GM19351 (cell line): ENCODE results near the gene SIK3.
"Not testable (repeated sequence)": the region's sequence is repeated elsewhere in the genome, so short reads cannot be mapped to it uniquely, and the experiment has no call there.

Source experiments
- ATAC-seq: cut with Tn5 transposase; IDR thresholded peaks from one replicate; pipeline ENCODE4 v1.9.1; 2021; ENCODE audit warnings: mild to moderate bottlenecking, moderate library complexity; ENCODE audit not compliant: unreplicated experiment

The SIK3 gene

GRCh38 chr11:117098269-117099232, at the start of gene SIK3:
TSS of gene SIK3 (minus strand) at chr11:117098428. CDS start at chr11:117098415, 13 bp downstream.
- peak; percentile 74 for ATAC-seq

- no peak for ATAC-seq
Measured at GRCh38 chr11:117146521-117146920, 48.3 kb upstream of the SIK3 start.

GRCh38 chr11:117145393-117145761, 47.1 kb upstream of the SIK3 start:
- ATAC-seq, result no peak

DNA sequence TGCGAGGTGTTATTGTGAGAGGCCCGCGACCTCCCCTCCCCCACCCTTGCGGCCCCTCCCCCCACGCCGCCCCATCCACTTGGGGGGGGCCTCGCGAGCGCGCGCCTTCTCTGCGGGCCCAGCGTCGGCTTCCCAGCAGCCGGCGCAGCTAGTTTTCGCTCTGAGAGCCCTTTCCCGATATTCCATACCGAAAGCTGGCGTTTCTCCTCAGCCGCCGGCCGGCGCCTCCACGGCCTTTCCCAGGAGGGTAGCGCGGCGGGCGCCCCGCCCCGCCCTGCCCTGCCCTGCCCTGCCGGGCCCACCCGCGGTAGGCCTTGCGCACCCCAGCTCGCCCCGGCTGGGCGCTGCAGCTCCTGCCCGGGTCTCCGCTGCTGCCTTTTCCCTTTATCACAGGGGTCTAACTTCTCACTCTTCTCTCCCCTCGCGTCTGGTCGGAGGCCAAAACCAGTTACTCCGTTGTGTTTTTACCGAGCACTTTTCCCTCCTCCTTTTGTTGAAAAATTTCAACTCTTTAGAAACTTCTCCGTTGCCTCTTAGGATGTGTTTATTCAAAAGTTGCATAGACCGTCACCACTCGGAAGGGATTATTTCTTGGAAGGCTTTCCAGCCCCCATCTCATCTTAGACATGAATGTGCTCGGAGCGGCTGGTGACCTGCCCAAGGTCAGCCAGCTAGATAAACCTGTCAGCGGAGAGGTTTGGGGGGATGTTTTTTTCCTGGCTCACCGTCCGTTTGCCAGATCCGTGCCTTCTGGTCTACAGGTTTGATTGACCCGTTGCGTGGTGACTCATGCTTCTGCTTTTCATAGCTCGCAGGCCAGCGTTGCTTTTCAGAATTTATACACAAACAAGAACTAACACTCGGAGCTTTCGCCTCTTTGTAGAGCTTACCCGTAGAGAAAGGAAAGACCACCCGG, 46.5 kb upstream of the SIK3 start:
- peak; percentile 39 for ATAC-seq

- peak; percentile 95 for ATAC-seq
Measured at GRCh38 chr11:117143871-117144476, 45.7 kb upstream of the SIK3 start, which contains the start of gene PAFAH1B2. TSS of gene PAFAH1B2 (plus strand) at chr11:117144287. CDS start at chr11:117152448, 8,161 bp downstream.

GRCh38 chr11:117143390-117143789, 45.2 kb upstream of the SIK3 start:
- ATAC-seq, result no peak

- ATAC-seq, result not testable (repeated sequence)
Measured at GRCh38 chr11:117137223-117138086, 39.2 kb upstream of the SIK3 start.

- not testable (repeated sequence) for ATAC-seq
Measured at GRCh38 chr11:117134979-117135378, 36.8 kb upstream of the SIK3 start.

GRCh38 chr11:117134431-117134830, 36.2 kb upstream of the SIK3 start:
- no peak for ATAC-seq

DNA sequence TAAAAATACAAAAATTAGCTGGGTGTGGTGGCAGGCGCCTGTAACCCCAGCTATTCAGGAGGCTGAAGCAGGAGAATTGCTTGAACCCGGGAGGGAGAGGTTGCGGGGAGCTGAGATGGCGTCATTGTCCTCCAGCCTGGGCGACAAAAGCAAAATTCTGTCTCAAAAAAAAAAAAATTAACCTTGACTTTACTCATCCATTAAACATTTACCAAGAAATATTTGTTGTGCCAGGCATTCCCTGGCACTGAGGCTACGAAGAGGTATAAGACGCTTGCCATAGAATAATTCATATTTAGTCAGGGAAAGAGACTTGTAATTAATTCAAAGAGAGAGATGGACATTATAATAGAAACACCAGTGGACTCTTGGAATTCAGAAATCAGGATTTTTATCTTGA, 32.7 kb upstream of the SIK3 start:
- ATAC-seq, result no peak

- ATAC-seq, result not testable (repeated sequence)
Measured at GRCh38 chr11:117130396-117130795, 32.2 kb upstream of the SIK3 start.

- no peak for ATAC-seq
Measured at GRCh38 chr11:117128289-117128688, 30.1 kb upstream of the SIK3 start.

- ATAC-seq, result no peak
Measured at GRCh38 chr11:117127171-117127901, 29.1 kb upstream of the SIK3 start.

DNA sequence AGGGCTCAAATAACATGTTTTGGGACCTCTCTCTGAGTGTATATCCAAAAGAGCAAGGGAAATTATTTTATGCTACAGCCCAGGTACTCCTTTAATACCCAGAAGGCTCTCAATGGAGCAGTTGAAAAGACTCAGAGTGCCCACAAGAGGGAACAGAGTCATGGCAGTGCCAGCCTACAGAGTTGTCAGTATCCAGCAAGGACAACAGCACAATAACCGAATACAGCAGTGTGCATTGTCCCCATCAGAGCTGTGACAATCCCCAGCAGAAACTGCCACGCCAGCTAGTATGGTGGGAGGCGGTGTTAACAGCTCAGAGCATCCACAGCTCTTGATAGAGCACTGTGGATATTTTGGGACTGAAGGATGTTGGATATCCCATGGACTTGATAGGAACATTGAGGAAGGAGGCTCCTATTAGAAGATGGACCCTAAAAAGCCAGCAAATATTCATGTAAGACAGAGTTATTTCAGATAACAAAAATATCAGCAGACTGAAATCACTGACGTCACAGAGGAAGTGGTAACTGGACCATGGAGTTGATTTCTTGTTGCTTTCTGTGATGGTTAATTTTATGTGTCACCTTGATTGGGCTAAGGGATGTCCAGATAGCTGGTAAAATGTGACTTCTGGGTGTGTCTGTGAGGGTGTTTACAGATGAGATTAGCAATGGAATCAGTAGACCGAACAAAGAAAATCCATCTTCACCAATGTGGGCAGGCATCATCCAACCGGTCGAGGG, 28.2 kb upstream of the SIK3 start:
- no peak for ATAC-seq

DNA sequence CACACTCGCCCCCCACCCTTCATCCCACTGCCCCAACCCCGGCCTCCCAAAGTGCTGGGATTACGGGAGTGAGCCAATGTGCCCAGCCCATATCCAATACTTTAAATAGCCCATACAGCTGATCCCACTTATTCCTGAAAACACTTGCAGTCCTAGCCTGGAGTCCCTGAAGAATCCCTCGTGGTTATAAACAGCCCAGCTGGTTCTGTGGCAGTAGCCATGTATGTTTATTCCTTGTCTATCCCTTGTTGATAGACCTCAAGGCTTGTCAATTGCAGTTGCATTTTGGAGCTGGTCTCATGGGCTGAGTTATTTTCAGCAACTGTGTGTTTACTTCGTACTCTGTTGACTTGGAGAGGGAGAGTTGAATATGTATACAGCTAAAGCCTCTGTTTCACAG, 24.3 kb upstream of the SIK3 start:
- no peak for ATAC-seq

- ATAC-seq, result no peak
Measured at GRCh38 chr11:117121176-117121575, 22.9 kb upstream of the SIK3 start.

- ATAC-seq, result no peak
Measured at GRCh38 chr11:117117681-117118080, 19.5 kb upstream of the SIK3 start.

DNA sequence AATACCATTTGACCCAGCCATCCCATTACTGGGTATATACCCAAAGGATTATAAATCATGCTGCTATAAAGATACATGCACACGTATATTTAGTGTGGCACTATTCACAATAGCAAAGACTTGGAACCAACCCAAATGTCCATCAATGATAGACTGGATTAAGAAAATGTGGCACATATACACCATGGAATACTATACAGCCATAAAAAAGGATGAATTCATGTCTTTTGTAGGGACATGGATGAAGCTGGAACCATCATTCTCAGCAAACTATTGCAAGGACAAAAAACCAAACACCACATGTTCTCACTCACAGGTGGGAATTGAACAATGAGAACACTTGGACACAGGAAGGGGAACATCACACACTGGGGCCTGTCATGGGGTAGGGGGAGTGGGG, 14.7 kb upstream of the SIK3 start:
- ATAC-seq, result not testable (repeated sequence)

GRCh38 chr11:117112497-117112896, 14.3 kb upstream of the SIK3 start:
- ATAC-seq, result not testable (repeated sequence)
